ENCODE data around the gene GJC2.

GJC2 gene

DNA sequence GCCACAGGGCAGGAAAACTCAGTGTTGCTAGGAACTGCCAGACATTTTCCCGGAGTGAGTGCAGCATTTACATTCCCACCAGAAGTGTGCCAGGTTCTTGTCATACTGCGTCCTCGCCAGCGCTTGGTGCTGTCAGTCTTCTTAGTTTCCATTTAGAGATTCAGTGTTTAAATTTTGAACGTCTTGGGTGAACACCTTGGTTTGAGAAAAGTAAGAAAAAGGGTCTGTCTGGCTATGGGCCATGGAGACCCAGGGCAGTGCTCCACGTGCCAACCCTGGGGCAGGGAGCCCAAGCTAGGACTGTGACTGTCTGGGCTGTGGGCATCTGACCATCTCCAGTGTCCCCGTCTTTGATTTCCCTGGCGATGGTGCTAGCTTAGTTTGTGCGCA is 31.9 kb downstream of the GJC2 start:
- no peak overlapping the region for H3K4me2 ChIP-seq (ENCODE audit: insufficient read depth, low read length)
- ATAC-seq (ENCODE audit: insufficient read depth, low read depth) (no peak), DNase-seq (no peak)
- no peak for TF ChIP-seq EZH2 (IDR thresholded peaks at IDR 0.05; ENCODE audit: borderline replicate concordance, low read depth, low read length, severe bottlenecking)
- no peak for TF ChIP-seq CTCF (IDR thresholded peaks at IDR 0.05; ENCODE audit: borderline replicate concordance, extremely low read depth, low read length, poor library complexity, severe bottlenecking)
- no peaks in the 10 kb centered on the region for H3K9me3 ChIP-seq (ENCODE audit: insufficient read depth, low read length, severe bottlenecking)
- no peaks in the 10 kb centered on the region for H4K20me1 ChIP-seq (ENCODE audit: insufficient read depth, low read length)
- H3K4me1 ChIP-seq (ENCODE audit: insufficient read depth, low read length) = no peaks in the 10 kb centered on the region
- no peaks in the 10 kb centered on the region for H3K79me2 ChIP-seq (ENCODE audit: insufficient read depth, low read length)
- H3K4me3 ChIP-seq (ENCODE audit: low read depth in 1 of 2, low read length in 2 of 2) = no peak overlapping the region
- H3K36me3 ChIP-seq (ENCODE audit: insufficient read depth, low read length) = peaks cover 3% of the 10 kb centered on the region
- H3K9ac ChIP-seq (ENCODE audit: low read depth, low read length) = no peak overlapping the region
- H3K27ac ChIP-seq (ENCODE audit: low read length) = no peak overlapping the region
- H3K27me3 ChIP-seq (ENCODE audit: insufficient read depth, low read length, poor library complexity) = no peaks in the 10 kb centered on the region
- H2AFZ ChIP-seq (ENCODE audit: low read depth, low read length) = no peak overlapping the region

DNA sequence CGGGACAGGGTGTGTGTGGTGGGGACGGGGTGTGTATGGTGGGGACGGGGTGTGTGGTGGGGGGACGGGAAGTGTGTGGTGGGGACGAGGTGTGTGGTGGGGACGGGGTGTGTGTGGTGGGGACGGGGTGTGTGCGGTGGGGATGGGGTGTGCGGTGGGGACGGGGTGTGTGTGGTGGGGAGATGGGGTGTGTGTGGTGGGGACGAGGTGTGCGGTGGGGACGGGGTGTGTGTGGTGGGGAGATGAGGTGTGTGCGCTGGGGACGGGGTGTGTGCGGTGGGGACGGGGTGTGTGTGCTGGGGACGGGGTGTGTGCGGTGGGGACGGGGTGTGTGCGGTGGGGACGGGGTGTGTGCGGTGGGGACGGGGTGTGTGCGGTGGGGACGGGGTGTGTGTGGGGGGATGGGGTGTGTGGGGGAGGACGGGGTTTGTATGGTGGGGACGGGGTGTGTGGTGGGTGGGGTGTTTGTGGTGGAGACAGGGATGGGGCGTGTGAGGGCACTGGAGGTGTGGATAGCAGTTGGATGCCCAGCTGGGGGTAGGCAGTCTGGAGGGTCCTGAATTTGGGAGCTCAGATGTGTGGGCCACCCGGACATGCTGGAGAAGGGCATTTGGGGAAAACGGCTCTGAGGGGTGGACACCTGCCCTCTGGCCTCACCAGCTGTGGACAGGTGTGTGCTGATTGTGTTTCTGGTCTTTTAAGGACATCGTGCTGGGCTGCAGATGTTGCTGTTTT is 32.7 kb downstream of the GJC2 start:
- no peaks in the 10 kb centered on the region; the same call in 1 of the 2 replicates for H3K36me3 ChIP-seq (ENCODE audit: insufficient read depth, low read length)

GRCh38 chr1:228184152-228184551 is 34.4 kb downstream of the GJC2 start:
- H3K4me1 ChIP-seq (ENCODE audit: insufficient read depth, low read length) = no peaks in the 10 kb centered on the region

More for the DNA sequence above, 32.7 kb downstream of the GJC2 start:
- Histone ChIP-seq H3K79me2 (ENCODE audit: insufficient read depth, low read length) (no peaks in the 10 kb centered on the region), H3K27ac (ENCODE audit: low read length) (no peak overlapping the region), H3K9ac (ENCODE audit: low read depth, low read length) (no peak overlapping the region), H4K20me1 (ENCODE audit: insufficient read depth, low read length) (no peaks in the 10 kb centered on the region), H2AFZ (ENCODE audit: low read depth, low read length) (no peak overlapping the region), H3K27me3 (ENCODE audit: insufficient read depth, low read length, poor library complexity) (no peaks in the 10 kb centered on the region), H3K4me3 (ENCODE audit: low read depth in 1 of 2, low read length in 2 of 2) (no peak overlapping the region), H3K4me2 (ENCODE audit: insufficient read depth, low read length) (no peak overlapping the region), H3K9me3 (ENCODE audit: insufficient read depth, low read length, severe bottlenecking) (no peaks in the 10 kb centered on the region), H3K4me1 (ENCODE audit: insufficient read depth, low read length) (no peaks in the 10 kb centered on the region)
- DNase-seq (no peak), ATAC-seq (ENCODE audit: insufficient read depth, low read depth) (no peak)
- no peak for TF ChIP-seq CTCF (IDR thresholded peaks at IDR 0.05; ENCODE audit: borderline replicate concordance, extremely low read depth, low read length, poor library complexity, severe bottlenecking)
- no peak for TF ChIP-seq EZH2 (IDR thresholded peaks at IDR 0.05; ENCODE audit: borderline replicate concordance, low read depth, low read length, severe bottlenecking)

More at GRCh38 chr1:228184152-228184551, 34.4 kb downstream of the GJC2 start:
- Histone ChIP-seq H3K4me2 (ENCODE audit: insufficient read depth, low read length) (no peak overlapping the region), H3K79me2 (ENCODE audit: insufficient read depth, low read length) (no peaks in the 10 kb centered on the region), H4K20me1 (ENCODE audit: insufficient read depth, low read length) (no peaks in the 10 kb centered on the region), H3K4me3 (ENCODE audit: low read depth in 1 of 2, low read length in 2 of 2) (no peak overlapping the region), H3K27me3 (ENCODE audit: insufficient read depth, low read length, poor library complexity) (no peaks in the 10 kb centered on the region), H3K36me3 (ENCODE audit: insufficient read depth, low read length) (no peaks in the 10 kb centered on the region; the same call in 1 of the 2 replicates), H3K9ac (ENCODE audit: low read depth, low read length) (no peak overlapping the region), H2AFZ (ENCODE audit: low read depth, low read length) (no peak overlapping the region), H3K27ac (ENCODE audit: low read length) (no peak overlapping the region), H3K9me3 (ENCODE audit: insufficient read depth, low read length, severe bottlenecking) (no peaks in the 10 kb centered on the region)
- ATAC-seq (ENCODE audit: insufficient read depth, low read depth) = no peak
- TF ChIP-seq EZH2 (IDR thresholded peaks at IDR 0.05; ENCODE audit: borderline replicate concordance, low read depth, low read length, severe bottlenecking) = no peak
- no peak for TF ChIP-seq CTCF (IDR thresholded peaks at IDR 0.05; ENCODE audit: borderline replicate concordance, extremely low read depth, low read length, poor library complexity, severe bottlenecking)
- DNase-seq = no peak

All from DND-41 (cell line).